ENCODE data around the gene ERICH2.
"Not testable (repeated sequence)": the region's sequence is repeated elsewhere in the genome, so short reads cannot be mapped to it uniquely, and the experiment has no call there.

ERICH2 gene, protein sequence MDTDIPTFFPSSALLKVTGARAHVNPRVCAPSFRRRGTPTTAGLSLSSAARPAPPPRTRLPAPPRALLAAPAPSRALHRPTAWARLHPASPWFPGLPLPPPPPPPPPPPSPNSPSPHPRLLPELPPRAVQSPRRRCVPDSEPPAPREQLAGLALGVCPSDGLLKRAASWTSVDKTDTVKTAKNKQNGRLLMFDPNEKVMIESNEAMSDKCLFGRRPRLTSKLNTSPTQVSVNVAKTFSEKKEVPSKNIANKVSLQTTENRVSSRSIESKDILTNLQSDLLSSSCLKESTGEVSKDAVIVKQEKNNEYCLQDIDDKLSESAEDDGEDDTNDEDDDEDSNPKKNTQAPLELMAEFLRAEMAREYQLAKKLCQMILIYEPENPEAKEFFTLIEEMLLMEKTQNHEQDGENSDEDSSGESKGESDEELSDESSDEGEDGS

DNA sequence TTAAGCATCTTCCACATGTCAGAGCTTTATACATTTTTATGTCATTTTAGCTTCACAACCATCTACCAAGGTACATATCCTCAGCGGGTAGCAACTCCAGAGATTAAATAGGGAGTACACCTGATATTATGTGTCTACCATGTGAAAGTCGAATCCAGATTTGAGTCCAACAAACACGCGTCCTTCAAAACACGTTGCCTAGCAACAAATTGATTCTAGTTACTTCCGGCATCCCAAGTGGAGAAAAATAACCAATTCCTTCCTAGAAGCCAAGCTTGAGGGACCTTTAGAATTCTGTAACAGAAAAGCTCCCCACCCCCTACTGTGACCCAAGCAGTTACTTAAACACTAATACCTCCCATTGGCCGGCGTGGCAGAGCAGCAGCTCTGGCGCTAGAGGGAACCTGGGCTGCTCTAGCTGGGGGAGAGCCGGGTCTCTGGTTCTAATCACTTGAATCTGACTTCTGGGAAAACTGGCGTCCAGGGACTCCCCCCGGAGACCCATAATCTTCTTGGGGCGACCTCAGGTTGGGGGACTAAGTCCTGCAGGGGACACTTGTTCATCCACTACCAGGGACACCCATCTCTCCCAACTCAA is at the start of gene ERICH2:
Gene ERICH2, plus strand, starts transcription at position 371 of the 598 bp plus-strand sequence. CDS start 304 bp downstream, outside the sequence.
- DNase-seq (ENCODE audit: low read depth in 3 of 3, low spot score in 1 of 3) = peak in 1 of 3 donors; percentile 3

DNA sequence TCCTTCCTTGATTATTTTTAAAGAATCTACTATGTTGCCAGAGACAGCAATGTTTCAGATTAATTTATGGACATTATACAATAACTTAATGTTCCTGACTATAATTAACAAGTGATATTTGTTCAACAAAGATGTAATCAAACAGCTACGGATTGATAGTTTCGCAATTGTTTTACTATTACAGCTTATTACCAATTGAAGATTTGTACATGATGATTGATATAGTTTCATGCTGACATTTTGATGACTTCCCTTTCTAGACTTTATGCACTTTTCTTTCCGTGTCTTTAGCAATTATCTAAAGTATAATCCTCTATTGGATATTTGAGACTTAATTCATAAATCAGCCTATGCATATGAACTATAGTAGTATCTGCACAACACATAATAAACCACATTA is 48.5 kb upstream of the ERICH2 start:
- DNase-seq (ENCODE audit: low read depth in 3 of 3, low spot score in 1 of 3) = no peak

DNA sequence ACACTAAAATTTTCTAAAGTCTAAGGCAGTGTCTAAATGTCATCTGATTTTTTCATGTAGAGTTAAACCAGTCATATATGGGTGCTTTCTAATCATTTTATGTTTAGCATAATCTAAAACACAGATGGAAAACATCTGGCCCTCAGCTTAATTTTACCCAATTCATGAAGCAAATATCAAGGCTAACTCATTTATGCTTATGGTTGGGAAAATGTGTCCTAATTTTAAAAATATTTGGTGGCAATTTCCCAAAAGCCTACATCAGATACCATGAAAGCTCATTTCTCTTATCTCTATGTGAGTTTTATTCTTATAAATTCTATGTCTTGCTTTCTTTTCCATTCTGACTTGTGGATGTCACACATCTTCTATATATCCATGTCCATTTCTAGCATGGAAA is 47.9 kb upstream of the ERICH2 start:
- no peak for DNase-seq (ENCODE audit: low read depth in 3 of 3, low spot score in 1 of 3)

- no peak for DNase-seq (ENCODE audit: low read depth in 3 of 3, low spot score in 1 of 3)
Observed at GRCh38 chr2:170723446-170723958, 46.7 kb upstream of the ERICH2 start.

- DNase-seq (ENCODE audit: low read depth in 3 of 3, low spot score in 1 of 3) = no peak
Observed at GRCh38 chr2:170733798-170734600, 36.2 kb upstream of the ERICH2 start.

DNA sequence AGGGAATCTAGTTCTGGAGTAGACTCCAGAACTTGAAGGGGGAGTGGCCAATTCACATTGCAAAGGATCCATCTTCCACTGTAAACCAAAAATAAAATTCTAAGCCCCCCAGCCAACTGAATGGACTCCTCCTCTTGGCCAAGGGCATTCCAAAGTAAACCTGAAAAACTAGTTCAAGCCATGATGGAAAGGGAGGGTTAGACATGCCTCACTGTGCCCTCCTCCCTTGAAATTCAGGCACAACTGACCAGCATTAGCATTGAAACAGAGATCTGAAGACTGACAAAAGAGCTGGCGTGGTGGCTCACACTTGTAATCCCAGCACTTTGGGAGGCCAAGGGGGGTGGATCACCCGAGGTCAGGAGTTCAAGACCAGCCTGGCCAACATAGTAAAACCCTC is 35.6 kb upstream of the ERICH2 start:
- not testable (repeated sequence) for DNase-seq (ENCODE audit: low read depth in 3 of 3, low spot score in 1 of 3)

DNA sequence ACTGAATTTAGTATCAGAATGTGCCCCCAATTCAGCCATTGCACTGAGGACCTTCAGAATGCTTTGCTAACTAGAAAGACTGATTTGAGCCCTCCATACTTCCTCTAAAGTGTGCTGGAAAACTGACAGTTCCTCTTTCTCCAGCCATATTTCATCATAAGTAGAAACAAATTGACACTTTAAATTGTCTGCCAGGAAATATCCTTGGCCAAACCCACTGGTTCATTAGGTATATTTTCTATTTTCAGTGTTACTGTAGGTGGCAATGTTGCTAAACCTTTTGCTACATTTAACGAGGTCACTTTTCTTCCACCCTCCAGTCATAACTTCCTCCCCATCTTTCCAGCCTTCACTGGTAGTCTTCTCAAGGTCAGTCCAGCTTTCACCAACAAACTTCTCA is 33.5 kb upstream of the ERICH2 start:
- no peak for DNase-seq (ENCODE audit: low read depth in 3 of 3, low spot score in 1 of 3)

GRCh38 chr2:170737406-170737805 is 32.8 kb upstream of the ERICH2 start:
- no peak for DNase-seq (ENCODE audit: low read depth in 3 of 3, low spot score in 1 of 3)

- DNase-seq (ENCODE audit: low read depth in 3 of 3, low spot score in 1 of 3) = no peak
Observed at GRCh38 chr2:170737821-170738220, 32.4 kb upstream of the ERICH2 start.

GRCh38 chr2:170739048-170739447 is 31.1 kb upstream of the ERICH2 start:
- DNase-seq (ENCODE audit: low read depth in 3 of 3, low spot score in 1 of 3) = no peak

DNA sequence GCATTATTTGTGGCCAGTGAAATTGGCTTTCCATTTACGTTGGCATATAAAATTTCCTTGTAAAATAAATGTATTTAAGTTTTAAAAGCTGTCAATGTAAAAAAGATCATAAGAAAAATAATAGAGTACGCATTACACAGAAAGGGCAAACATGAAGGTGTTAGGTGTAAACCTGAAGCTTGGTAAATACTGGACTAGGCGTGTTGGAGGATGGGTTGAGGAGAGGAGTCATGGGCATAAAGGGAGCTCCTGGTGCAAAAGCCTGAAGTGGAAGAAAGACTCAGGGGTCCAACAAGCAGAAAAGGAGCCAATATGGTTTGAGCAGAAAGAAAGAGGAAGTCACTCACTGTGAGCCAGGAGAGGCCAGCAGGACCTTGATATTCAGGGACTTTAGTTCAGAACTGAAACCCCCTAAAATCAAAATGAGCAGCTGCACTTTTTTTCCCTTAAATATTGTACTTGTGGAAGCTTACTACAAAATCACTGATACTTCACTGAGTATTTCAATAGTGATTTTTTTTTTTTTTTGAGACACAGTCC is 30.6 kb upstream of the ERICH2 start:
- no peak for DNase-seq (ENCODE audit: low read depth in 3 of 3, low spot score in 1 of 3)

GRCh38 chr2:170740660-170741059 is 29.5 kb upstream of the ERICH2 start:
- DNase-seq (ENCODE audit: low read depth in 3 of 3, low spot score in 1 of 3) = no peak

DNA sequence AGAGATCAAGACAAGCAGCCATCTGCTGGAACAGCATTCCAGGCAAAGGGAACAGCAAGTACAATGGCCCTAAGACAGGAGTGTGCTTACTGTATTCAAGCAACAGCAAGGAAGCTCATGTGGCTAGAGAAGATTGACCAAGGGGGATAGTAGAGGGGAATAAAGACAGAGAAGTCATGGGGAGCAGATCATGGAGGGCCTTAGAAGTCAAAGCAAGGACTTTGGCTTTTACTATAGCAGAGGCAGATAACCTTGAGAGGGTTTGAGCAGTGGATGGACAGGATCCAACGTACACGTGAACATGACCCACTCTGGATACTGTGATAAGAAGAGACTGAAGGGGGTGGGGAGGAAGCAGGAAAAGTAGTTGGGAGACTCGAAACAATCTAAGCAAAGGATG is 28.2 kb upstream of the ERICH2 start:
- no peak for DNase-seq (ENCODE audit: low read depth in 3 of 3, low spot score in 1 of 3)

- DNase-seq (ENCODE audit: low read depth in 3 of 3, low spot score in 1 of 3) = no peak
Observed at GRCh38 chr2:170742896-170743529, 27.2 kb upstream of the ERICH2 start.

DNA sequence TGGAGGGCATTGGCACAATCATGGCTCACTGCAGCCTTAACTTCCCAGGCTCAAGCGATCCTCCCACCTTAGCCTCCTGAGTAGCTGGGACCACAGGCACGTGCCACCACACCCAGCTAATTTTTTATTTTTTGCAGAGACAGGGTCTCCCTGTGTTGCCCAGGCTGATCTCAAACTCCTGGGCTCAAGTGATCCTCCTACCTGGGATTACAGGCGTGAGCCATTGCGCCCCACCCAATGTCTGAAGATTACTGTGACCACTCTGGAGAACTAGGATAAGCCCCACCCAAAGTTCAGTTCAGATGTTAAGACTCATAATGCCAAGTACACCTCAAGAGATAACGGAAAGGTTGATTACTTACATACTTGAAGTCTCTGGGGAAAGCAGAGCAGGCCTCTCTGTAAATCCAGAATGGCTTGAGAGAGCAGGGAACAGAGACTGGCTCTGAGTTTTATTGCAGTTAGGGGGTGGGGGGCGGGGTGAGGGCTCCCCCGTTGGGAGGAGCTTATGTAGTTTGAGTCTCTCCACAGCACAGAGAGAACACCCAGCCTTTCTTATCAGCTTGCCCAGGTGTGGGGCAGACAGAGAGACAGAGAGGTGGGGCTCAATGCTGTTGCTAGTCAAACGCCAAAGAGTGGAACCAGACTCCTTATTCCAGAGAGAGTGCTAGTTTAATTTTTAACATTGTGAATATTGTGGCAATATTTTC is 26.5 kb upstream of the ERICH2 start:
- no peak for DNase-seq (ENCODE audit: low read depth in 3 of 3, low spot score in 1 of 3)

GRCh38 chr2:170744248-170745002 is 25.8 kb upstream of the ERICH2 start:
- DNase-seq (ENCODE audit: low read depth in 3 of 3, low spot score in 1 of 3) = no peak

DNA sequence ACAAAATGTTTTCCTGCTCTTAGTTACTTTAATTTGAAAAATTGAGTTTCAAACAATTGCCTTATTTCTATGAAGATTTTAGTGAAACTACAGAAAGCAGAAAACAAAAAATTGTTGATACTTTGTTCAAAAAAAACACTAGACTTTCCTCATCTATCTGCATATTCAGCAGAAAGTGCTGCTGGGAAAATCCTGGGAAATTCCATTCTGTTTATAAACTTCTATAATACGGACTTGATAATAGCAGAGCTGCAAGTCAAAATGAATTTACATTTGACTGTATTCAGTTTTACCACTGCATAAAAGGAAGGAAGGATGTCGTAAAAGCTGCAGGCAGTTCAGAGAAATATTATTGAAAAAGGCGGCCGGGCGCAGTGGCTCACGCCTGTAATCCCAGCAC is 24.9 kb upstream of the ERICH2 start:
- no peak for DNase-seq (ENCODE audit: low read depth in 3 of 3, low spot score in 1 of 3)

DNA sequence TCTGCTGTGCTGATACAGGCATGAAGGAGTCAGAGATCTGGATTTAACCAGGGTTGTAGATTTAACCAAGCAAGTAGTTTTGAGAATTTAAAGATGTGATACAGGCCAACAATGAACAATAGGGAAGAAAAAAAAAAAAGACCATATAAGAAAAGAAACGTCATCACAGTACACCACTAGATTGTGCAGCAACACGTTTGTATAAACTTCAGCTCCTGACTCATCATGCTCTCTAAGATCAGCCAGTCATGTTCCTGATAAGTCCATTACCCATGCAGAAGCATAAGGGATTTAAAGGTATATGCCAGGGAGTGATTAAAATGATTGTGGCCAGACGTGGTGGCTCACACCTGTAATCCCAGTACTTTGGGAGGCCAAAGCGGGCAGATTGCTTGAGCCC is 22.3 kb upstream of the ERICH2 start:
- no peak for DNase-seq (ENCODE audit: low read depth in 3 of 3, low spot score in 1 of 3)

GRCh38 chr2:170751555-170751954 is 18.6 kb upstream of the ERICH2 start:
- not testable (repeated sequence) for DNase-seq (ENCODE audit: low read depth in 3 of 3, low spot score in 1 of 3)

- no peak for DNase-seq (ENCODE audit: low read depth in 3 of 3, low spot score in 1 of 3)
Observed at GRCh38 chr2:170761572-170761971, 8.6 kb upstream of the ERICH2 start.
